Type B pancreatic cell (in vitro differentiated cells): ENCODE measurements around the gene NPAT. TPM values are rescaled to one million over a fixed set of nuclear protein-coding genes. Genes with fewer than 3 reads are reported as not detected.

Source experiments
- DNase-seq: peaks from one replicate; pipeline ENCODE4 v3.0.0; 2021; ENCODE audit warnings: mixed read lengths; ENCODE audit not compliant: unreplicated experiment; ENCODE audit errors: extremely low spot score
- H3K27ac Mint-ChIP-seq: 2 replicates; pipeline ENCODE4 v1.8.0; 2021; ENCODE audit warnings: mild to moderate bottlenecking, mixed read lengths
- H3K27me3 Mint-ChIP-seq: 2 replicates; pipeline ENCODE4 v1.8.0; 2021; ENCODE audit warnings: mixed read lengths
- H3K36me3 Mint-ChIP-seq: 2 replicates; pipeline ENCODE4 v1.8.0; 2021; ENCODE audit warnings: mixed read lengths
- H3K4me1 Mint-ChIP-seq: one replicate; pipeline ENCODE4 v1.8.0; 2021; ENCODE audit warnings: mixed read lengths; ENCODE audit not compliant: unreplicated experiment
- H3K4me3 Mint-ChIP-seq: 2 replicates; pipeline ENCODE4 v1.8.0; 2021; ENCODE audit warnings: mild to moderate bottlenecking, mixed read lengths
- H3K9me3 Mint-ChIP-seq: 2 replicates; pipeline ENCODE4 v1.8.0; 2021; ENCODE audit warnings: mixed read lengths
- CTCF ChIP-seq: fragments of 200-600 bp; sonication (generic); conservative IDR thresholded peaks from 2 replicates; pipeline ENCODE4 v1.5.0; 2021; ENCODE audit warnings: antibody characterized with exemption, mild to moderate bottlenecking
- total RNA-seq: library from RNA; stranded (reverse); gene quantifications from 2 replicates; pipeline ENCODE4 v1.2.1, GENCODE V29; 2021; ENCODE audit warnings: low replicate concordance

NPAT gene
- total RNA-seq, 1 donor from 2014 or later: 17.8 TPM

DNA sequence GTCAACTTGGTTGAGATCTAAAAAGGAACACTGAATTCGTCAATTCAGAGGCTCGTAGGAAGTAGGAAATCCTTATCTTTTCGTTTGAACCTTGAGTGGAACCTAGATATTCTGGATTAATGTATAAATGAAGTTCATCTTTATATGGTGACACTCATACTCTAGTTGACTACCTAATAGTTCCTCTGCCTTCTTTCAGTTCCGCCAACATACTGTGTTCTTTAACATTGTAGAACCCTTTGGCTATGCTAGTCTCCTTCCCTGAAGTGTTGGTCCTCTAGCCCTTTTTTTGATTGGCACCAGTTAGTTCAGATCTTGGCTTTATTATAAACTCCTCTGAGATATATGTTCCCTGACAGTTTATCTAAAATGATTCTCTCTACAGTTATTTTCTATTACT is 1.9 kb upstream of the NPAT start:
- Mint-ChIP-seq H3K27me3 (no peaks in the 10 kb centered on the region), H3K4me3 (no peak overlapping the region), H3K36me3 (peaks cover 4% of the 10 kb centered on the region), H3K9me3 (no peaks in the 10 kb centered on the region), H3K27ac (no peak overlapping the region), H3K4me1 (peaks cover 21% of the 10 kb centered on the region)
- TF ChIP-seq CTCF: no peak
- no peak for DNase-seq

- Mint-ChIP-seq H3K27ac (no peak overlapping the region), H3K36me3 (peaks cover 4% of the 10 kb centered on the region), H3K4me1 (peaks cover 27% of the 10 kb centered on the region), H3K4me3 (no peak overlapping the region), H3K27me3 (no peaks in the 10 kb centered on the region), H3K9me3 (no peaks in the 10 kb centered on the region)
- DNase-seq: no peak
- TF ChIP-seq CTCF: no peak
Measured at GRCh38 chr11:108223348-108224149, 1.1 kb upstream of the NPAT start.

DNA sequence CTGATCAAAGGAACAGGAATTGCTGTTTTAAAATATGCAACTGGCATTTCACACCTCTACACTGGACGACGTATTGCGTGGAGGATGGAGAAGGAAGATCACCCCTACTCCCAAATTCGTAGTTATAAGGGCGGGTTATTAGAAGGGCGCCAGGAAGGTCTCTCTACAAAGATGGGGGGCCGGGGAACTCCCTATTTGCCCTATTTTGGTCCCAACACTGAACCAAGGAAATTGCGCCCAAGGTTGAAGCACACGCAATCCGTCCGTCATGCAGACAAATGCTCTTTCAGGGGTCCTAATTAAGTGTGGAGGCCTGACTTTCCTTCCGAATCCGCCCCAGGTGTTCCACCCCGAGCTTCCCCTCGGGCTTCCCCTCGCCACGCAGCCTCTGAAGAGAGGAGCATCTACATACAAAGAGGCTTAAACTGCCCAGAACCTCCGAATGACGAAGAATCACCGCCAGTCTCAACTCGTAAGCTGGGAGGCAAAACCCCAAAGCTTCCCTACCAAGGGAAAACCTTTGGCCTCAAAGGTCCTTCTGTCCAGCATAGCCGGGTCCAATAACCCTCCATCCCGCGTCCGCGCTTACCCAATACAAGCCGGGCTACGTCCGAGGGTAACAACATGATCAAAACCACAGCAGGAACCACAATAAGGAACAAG is 396 bp downstream of the NPAT start:
- peaks cover 29% of the 10 kb centered on the region for H3K4me1 Mint-ChIP-seq
- H3K36me3 Mint-ChIP-seq: peaks cover 4% of the 10 kb centered on the region
- no peak for TF ChIP-seq CTCF
- H3K27ac Mint-ChIP-seq: no peak overlapping the region
- H3K4me3 Mint-ChIP-seq: no peak overlapping the region
- no peaks in the 10 kb centered on the region for H3K9me3 Mint-ChIP-seq
- no peak for DNase-seq
- no peaks in the 10 kb centered on the region for H3K27me3 Mint-ChIP-seq

GRCh38 chr11:108221371-108221770 is 1.1 kb downstream of the NPAT start:
- Mint-ChIP-seq H3K9me3 (no peaks in the 10 kb centered on the region), H3K27ac (no peak overlapping the region), H3K27me3 (no peaks in the 10 kb centered on the region), H3K36me3 (peaks cover 4% of the 10 kb centered on the region), H3K4me1 (peaks cover 28% of the 10 kb centered on the region), H3K4me3 (no peak overlapping the region)
- no peak for TF ChIP-seq CTCF
- no peak for DNase-seq

GRCh38 chr11:108220721-108221336 is 1.6 kb downstream of the NPAT start:
- no peak for TF ChIP-seq CTCF
- no peak overlapping the region for H3K4me3 Mint-ChIP-seq

More at GRCh38 chr11:108220721-108221336, 1.6 kb downstream of the NPAT start:
- Mint-ChIP-seq H3K36me3 (peaks cover 4% of the 10 kb centered on the region), H3K9me3 (no peaks in the 10 kb centered on the region), H3K4me1 (peaks cover 25% of the 10 kb centered on the region), H3K27ac (no peak overlapping the region), H3K27me3 (no peaks in the 10 kb centered on the region)
- DNase-seq: no peak
